HG03342 (cell line): ENCODE data around the gene USP6NL.
A peak's percentile ranks its signal among the peaks of the same experiment; 100 is the strongest.

Experiments
- ATAC-seq: cut with Tn5 transposase; IDR thresholded peaks from one replicate; pipeline ENCODE4 v1.9.1; 2021; ENCODE audit warnings: mild to moderate bottlenecking, moderate library complexity; ENCODE audit not compliant: unreplicated experiment

USP6NL gene

GRCh38 chr10:11483201-11484148, 128.0 kb downstream of the USP6NL start:
- ATAC-seq, result no peak

- no peak for ATAC-seq
These were observed 129.1 kb downstream of the USP6NL start for GRCh38 chr10:11482306-11482705.

GRCh38 chr10:11480687-11481086, 130.8 kb downstream of the USP6NL start:
- no peak for ATAC-seq

GRCh38 chr10:11479300-11479699, 132.2 kb downstream of the USP6NL start:
- ATAC-seq, result no peak

GRCh38 chr10:11478807-11479206, 132.6 kb downstream of the USP6NL start:
- ATAC-seq, result no peak

- no peak for ATAC-seq
These were observed 135.5 kb downstream of the USP6NL start for GRCh38 chr10:11475831-11476434.

- ATAC-seq, result no peak
These were observed 138.2 kb downstream of the USP6NL start for GRCh38 chr10:11473128-11473760.

GRCh38 chr10:11472158-11472753, 139.2 kb downstream of the USP6NL start:
- peak; percentile 93 for ATAC-seq

GRCh38 chr10:11469575-11470391, 141.7 kb downstream of the USP6NL start:
- no peak for ATAC-seq

GRCh38 chr10:11468126-11468742, 143.2 kb downstream of the USP6NL start:
- ATAC-seq, result no peak

- ATAC-seq, result no peak
These were observed 146.0 kb downstream of the USP6NL start for GRCh38 chr10:11465406-11465805.

GRCh38 chr10:11463111-11463510, 148.3 kb downstream of the USP6NL start:
- ATAC-seq, result no peak

- no peak for ATAC-seq
These were observed 149.4 kb downstream of the USP6NL start for GRCh38 chr10:11462071-11462470.

- ATAC-seq, result no peak
These were observed 154.1 kb downstream of the USP6NL start for GRCh38 chr10:11457336-11457735.

GRCh38 chr10:11454958-11455566, 156.4 kb downstream of the USP6NL start:
- ATAC-seq, result no peak

GRCh38 chr10:11454160-11454559, 157.3 kb downstream of the USP6NL start:
- ATAC-seq, result no peak

GRCh38 chr10:11451640-11452260, 159.7 kb downstream of the USP6NL start:
- no peak for ATAC-seq

GRCh38 chr10:11450427-11450826, 161.0 kb downstream of the USP6NL start:
- ATAC-seq, result no peak

GRCh38 chr10:11449761-11450160, 161.7 kb downstream of the USP6NL start:
- ATAC-seq, result no peak
